HG03520 (cell line): ENCODE data around the gene TOM1L2.

ENCODE experiments used
- ATAC-seq: cut with Tn5 transposase; IDR thresholded peaks from one replicate; pipeline ENCODE4 v1.9.1; 2021; ENCODE audit warnings: mild to moderate bottlenecking, moderate library complexity; ENCODE audit not compliant: unreplicated experiment

Gene TOM1L2

DNA sequence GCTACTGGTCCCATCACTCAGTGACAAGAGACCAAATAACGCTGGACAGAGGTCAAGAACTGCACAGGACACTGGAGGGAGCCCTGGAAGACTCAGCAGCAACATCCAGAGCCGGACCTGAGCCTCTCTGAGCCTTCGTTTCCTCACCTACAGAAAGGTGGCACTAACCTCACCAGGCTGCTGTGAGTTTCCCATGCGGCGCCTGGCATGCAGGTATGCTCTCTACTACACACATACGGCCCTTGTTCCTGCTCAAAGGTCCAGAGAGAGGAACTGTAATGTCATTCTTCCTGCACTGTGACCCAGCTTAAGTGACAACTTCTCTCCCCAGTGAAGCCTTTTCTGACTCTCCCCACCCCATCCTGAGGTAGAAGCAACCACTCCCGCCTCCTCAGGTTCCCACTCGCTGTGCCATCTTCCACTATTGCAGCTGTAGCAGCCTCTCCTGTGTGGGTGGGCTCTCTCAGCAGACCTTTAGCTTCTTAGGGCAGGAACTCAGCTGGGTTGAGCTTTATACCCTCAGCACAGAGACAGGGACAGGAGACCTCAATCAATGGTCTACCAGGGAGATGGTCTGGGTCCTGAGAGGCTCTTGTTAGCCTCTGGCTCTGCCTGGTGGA lies 91.5 kb downstream of the TOM1L2 start:
- ATAC-seq, result no peak

DNA sequence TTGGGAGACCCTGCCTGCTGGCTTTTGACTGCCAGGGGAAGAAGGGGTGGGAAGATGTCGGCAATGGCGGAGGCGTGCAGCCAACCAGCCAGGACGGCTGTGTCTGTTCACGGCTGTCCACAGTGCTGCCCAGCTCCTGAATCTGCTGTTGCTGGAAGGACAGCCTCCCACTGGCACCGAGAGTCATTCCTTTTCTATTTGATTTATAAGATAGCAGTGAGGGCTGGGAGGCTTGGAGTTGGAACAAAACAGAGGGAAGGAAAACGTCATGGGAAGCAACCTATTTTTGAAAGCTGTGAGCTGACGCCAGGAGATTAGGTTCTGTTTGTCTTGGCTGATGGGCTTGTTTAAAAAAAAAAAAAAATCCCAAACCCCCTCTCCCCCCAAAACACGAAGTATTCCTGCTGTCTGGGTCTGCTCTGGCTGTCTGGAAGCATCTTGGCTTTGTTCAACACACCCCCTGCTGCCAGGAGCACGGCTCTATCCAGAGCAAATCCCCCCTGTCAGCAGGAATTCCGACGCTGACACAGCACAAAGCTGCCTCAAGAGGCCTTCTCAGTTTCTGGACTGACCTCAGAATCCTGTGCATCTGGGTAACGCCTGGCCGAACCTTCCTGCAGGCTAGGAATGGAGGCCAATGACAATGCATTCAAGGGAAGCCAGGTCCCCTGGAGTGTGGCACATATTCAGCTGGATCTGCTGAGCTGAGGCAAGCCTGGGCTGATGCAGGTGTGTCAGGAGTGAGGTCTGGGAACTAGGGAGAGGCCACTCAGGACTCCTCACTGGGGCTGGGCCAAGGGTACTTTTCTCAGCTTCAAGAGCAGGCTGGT lies 94.5 kb downstream of the TOM1L2 start:
- no peak for ATAC-seq

DNA sequence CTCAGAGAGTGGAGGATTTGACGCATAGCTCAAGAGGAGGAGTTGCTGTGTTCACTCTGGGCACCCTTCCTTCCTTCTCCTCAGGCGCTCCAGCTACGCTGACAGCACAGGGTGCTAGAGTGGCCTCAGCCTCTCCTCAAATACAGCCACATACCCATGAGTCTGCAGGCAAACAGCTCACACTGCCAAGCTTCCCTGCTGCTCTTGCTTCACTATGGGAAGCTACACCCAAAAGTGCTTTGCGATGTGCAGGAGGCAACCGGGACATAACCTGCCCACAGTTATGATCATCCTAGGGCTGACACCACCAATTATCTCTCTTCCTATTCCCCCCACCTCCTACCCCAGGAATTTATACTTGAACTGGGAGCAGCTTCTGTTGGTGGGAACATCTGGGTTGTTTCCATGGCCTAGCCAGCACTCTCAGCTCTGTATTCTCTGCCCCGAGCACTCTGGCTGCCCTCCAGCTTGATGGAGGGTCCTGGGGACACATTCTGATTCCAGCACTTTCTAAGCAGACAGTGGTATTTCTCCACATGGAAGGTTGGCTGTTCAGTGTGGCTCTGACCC lies 95.2 kb downstream of the TOM1L2 start:
- no peak for ATAC-seq

DNA sequence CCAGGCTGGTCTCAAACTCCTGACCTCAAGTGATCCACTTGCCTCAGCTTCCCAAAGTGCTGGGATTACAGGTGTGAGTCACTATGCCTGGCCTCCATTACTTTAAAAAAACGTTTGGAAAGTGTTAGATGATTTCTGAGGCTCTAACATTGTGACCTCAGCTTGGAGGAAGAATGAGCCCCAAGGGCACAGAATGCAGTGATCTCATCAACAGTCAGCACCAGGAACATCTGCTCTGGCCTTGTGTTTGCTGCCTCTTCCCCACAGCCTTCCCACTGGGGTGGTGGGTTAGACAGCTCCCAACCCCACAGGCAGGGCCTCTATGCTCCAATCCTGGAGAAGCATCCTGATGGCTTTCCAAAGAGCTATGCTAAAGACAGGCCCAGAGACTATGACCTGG lies 97.7 kb downstream of the TOM1L2 start:
- no peak for ATAC-seq

DNA sequence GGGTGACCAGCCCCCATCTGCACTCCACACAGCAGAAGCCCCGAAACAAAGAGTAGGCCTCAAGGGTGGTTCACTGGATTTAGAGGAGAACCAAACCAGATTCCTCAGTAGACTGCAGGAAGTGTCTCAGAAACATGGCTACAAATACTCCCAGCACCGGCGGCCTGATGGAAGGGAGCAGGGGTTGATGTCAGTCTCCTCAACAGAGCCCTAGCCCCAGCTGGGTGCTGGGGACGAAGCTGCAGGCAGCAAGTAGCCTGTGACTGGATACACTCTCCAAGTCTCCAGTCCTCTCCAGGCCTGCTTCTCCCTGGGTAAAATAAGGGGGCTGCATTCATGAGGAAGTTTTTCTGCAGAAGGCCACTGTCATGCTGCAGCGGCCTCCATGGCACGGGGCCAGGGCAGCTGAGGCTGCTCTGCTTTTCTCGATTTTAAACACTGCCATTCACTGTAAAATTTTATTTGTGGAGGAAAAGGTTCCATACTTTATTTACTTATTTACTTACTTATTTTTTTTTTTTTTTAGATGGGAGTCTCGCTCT lies 98.7 kb downstream of the TOM1L2 start:
- ATAC-seq, result no peak

DNA sequence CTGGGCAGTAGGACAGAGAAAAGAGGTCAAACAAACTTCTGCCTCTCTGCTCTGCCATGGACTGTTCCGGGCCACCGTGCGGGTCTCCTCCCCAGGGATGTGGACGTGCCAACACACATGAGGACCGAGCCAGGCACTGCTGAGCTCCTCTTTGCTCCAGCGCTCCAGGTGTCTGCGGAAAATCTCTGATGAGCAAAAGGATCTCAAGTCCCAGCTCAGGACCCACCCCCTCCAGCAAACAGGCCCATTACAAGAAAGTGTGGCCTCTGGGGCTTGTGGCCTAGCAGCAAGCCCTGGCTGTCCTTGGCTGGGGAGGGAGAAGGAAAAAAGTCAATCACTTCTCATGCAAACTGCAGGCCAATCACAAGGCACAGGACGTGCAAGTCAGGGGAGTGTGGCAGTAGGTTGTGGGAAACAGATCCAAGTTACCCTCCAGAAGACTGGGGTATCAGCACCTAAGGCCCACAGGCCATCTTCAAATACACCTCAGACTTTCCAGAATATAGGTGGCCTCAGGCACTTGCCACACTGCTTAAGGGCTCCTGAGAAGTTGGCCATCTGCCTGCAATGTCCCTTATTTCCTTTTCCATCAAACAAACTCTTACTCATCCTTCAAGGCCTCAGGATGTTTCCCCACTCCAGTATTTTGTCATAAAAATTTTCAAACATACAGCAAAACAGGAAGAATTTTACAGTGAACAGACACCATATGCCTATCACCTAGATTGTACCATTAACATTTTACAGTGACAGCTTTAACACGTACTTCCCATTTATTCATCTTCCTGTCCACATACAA lies 99.5 kb downstream of the TOM1L2 start:
- no peak for ATAC-seq

DNA sequence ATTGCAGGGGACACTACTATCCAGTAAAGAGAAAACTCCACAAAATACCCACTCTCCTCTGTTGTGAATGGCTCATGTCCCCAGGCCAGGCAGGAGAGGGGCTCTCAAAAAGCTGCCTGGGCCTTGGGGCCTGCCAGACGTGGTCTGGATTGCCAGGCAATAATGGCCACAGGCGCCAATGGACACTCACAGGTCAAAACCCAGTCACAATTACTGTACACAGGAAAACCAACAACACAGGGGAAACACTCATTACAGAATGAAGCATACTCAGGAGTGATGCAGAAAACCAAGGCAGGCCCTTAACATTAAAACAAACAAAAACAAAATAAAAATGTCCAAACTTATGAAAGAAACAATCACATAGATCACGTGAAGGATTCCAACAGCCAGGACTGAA lies 100.3 kb downstream of the TOM1L2 start:
- ATAC-seq, result no peak

DNA sequence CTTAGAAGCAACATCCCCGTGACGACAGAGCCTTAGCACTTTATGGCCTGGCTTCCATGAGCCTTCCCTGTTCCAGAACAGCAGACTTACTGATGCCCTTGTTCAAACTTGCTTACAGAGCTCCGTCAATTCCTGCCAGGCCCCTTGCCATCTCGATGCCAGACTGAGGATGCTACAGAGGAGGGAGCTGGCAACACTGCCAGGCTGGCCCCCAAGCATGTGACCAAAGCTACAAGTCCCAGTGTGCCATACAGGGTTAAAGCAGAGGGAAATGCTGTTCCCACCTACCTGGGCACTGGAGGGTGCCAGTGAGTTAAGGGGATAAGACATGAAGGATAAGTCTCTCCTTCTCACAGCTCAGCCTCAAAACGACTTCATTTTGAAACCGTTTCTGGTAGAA lies 102.0 kb downstream of the TOM1L2 start:
- no peak for ATAC-seq

DNA sequence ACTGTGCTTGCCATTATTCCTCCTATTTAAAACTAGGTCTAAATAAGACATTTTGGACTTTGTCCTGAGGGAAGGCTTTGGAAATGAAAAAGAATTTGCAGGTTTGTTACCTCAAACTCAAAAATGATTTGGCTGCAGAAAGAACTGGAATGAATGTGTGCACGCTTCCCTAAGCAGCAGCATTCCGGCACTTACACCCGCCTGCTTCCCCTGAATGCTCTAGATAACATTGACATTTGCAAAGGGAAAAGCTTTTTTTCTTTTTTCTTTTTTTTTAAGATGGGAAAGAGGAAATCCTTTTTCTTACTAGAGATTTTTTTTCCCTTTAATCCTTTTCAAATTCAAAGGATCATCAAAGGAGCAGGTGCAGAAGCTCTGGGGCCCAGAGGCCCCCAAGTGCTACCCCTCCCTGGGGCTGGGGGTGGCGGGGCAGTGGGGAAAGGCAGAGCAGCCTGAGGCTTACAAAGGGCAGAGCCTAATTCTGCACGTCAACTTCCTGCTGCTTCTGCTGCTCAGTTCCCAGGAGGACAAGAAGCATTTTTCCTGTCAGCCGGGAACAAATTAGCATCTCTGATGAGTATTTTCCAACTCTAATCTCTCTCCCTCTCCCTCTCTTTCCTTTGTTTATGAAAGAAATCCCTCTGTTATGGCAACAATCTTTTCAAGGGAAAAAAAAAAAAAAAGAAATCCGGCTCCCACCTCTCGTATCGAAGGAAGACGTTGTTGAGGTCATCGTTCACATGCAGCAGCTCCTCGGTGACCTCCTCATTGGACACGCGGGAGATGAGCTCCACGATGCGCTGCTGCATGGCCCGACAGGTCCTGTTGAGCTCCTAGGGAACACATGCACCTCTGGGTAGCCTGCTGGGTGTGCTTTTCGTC lies 103.3 kb downstream of the TOM1L2 start:
- no peak for ATAC-seq

DNA sequence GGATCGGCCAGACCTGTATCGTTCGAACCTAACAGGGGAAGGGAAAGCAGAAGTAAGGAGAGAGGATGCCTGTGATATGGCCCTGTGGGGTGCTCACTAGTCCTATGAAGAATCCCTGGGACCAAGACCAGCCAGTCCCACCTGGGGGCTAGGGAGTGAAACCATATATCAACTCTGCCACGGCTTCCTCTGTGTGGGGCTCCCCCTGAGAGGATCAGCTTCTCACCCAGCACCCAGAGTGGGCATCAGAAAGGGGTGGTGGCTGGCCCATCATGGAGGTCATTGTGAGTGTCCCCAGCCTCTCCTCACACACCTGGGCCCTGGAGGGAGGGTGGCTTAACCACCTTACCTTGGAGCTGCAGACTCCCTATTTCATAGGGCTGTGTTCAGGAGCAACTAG lies 105.3 kb downstream of the TOM1L2 start:
- ATAC-seq, result no peak

DNA sequence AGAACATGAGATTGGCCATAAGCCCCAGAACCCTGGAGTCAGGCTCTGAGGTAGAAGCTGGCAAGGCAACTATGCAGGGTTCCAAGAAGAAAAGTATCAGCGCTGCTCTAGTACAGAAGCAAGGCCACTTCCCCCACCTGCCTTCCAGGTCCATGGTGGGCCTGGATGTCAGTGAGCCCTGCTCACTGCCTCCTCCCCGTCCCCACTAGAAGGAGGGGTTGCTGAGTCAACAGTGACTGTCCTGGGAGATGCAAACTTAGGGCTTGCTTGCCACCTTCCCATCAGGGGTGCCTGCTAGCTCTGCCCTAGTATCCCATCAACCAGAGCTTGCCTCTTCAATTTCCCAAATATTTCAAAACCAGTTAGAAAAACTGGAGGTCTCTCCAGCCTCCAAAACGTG lies 105.8 kb downstream of the TOM1L2 start:
- ATAC-seq, result no peak

DNA sequence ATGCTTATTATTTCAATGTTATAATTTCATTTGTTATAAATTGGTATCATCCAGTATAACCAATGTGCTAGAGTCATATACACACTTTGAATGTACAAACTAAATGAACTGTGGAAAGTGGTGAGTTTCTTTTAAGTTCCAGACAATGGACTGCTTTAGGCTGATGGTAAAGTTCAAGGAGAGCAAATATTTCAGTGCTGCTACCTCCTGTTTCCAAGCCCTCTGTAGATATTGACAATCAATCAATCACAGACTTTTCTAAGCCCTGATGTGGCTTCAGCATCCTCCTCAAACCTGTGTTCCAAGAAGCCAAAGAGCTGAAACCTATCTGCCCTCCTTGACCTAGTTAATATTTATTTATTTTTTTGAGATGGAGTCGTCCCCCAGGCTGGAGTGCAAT lies 107.2 kb downstream of the TOM1L2 start:
- no peak for ATAC-seq

DNA sequence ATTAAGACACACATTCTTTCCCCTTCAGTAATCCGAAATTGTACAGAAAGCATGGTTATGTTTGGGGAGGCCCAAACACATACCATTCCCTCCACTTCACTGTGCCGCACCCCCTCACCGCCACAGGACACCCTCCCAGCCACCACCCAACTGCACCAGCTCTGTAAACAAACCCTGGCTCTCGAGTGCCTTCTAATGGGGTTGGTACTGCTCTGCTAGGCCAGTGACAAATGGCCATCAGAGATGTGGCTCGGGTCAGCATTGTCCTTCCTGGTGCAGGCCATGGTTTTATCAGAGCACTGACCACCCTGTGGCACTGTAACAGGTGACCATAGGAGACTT lies 111.5 kb downstream of the TOM1L2 start:
- no peak for ATAC-seq

DNA sequence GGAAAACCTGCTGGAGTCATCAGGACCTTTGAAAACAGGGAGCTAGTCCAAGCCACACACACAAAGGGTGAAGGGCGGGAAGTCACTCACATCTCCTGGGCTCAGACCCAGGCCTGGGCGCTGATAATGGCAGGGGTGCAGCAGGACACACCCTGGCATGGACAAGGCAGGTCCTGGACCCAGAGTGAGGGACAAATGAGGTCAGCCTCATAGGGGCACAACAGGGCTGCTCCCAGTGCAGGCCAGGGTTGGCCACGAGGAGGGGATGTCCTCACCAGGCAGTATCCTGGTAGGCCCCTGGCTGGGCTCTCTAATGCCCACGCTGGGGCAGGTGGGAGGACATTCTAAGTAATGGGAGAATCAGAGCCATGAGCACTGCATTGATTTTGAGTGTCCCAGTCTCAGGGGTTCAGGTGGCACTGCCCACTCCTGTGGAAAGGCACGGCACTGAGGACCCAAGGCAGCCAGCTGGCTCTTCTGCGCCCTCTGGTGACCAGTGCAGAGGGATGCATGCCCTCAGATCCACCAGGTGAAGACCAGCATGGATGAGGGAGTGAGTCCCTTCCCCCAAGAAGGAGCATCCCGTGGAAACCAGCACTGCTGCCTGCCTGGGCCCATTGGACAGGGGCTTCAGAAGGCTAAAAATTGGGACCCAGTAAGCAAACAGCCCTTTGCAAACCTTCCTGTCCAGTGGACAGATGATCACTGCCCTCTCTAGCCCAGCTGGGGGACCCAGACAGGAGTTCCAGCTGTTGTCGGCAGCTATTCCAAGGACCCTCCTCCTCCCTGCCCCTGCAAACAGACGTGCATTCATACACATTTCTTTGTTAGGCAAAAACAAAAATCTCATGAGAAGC lies 112.1 kb downstream of the TOM1L2 start:
- ATAC-seq, result no peak

DNA sequence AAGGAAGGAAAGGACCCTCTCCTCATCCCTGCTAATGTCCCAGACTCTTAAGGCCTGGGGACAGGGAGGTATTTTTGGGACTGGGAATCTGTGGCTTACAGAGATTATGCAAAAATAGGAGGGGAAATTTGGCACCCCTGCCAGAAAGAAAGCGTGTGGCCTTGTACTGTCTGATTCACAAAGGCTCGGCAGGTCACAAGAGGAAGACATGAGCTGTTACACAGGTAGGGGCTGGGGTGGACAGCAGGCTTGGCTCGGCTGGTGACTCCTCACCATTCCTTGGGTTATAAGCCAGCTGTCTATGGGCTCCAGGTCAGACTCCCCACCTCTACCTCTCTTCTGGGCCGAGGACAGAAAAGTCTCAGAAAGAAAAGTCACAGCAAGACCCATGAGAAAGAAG lies 114.7 kb downstream of the TOM1L2 start:
- no peak for ATAC-seq

DNA sequence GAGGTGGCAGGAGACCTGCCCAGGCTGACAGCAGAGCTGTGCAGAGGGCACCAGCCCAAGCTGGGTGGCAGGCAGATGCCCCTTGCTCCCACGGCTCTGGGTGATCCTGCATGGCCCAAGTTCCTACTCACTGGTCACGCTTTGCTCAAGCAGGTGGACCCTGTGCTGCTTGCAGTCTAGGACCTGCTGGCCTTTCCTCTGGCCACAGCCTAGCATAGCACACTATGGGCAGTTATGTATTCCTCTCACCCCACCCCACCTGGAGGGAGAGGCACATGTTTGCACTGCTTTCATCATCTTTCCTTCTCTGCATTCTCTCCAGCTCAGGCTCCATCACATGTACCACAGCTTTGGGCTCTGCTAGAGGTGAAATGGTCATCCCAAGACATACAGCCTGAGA lies 115.8 kb downstream of the TOM1L2 start:
- ATAC-seq, result no peak

DNA sequence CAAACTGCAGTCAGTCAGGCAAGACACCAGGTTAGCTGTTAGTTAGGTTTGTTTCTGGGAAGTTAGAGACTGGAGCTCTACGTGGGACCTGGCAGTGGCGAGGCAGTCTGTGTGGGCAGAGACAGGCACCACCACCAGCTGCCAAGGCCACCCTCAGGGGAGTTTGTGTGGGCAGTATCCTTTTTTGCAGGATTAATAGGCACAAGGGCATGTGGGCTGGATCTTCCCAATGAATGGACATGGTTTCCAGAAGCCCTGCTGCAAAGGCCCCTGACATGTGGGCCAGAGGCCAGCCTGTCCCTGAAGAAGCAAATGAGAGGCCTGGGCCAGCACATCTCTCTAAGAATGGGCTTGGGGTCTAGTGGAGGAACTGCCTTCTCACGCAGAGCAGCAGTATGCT lies 116.2 kb downstream of the TOM1L2 start:
- no peak for ATAC-seq

DNA sequence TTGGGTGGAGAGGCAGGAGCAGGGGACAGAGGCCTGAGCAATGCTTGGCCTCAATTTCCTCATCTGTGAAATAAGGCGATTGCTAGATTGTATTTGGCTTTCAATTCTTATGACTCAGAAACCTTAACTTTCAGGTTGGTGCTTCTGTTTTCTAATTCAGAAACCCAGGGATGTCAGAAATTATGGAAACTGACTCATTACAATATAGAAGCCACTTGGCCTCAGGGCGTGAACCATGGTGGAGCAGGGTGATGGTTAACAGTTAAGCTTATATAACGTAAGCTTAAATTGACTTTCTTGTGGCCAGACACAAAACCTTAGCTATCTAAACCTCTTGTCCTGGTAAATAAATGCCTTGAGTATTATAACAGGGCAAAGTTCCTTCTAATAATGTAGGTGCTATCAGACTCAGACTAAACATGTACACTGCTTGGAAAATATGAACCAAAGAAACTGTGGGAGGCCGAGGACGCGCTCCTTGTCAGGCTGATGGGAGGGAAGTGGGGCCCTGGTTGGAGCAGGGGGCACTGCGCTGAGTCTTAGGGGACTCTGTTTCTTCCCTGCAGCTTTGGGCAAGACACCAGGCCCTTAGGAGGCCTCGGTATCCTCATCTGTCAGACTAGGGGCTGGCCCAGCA lies 118.3 kb downstream of the TOM1L2 start:
- no peak for ATAC-seq

DNA sequence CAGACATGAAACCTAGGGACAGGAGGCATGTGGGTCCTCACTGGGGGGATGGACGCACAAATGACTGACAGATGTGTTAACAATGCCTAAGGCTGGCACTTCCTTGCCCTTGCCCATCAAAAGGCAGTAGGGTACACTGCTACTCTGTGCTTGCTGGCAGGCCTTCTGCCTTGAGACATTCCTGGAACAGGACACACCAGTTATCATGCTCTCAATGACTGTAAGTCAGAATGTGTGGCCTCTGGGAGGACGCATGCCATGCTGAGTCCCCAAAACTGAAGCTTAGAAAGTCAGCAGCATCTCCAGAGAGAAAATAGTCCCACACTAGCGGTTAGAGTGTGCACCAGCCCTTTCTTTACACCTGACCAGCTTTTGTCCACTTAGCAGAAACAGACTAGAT lies 119.3 kb downstream of the TOM1L2 start:
- ATAC-seq, result no peak
